GM18907 (cell line): ENCODE data around the gene BOLL.
"Not testable (repeated sequence)": the region's sequence is repeated elsewhere in the genome, so short reads cannot be mapped to it uniquely, and the experiment has no call there.

Source experiments
- ATAC-seq: cut with Tn5 transposase; IDR thresholded peaks from one replicate; pipeline ENCODE4 v1.9.1; 2021; ENCODE audit warnings: mild to moderate bottlenecking, moderate library complexity; ENCODE audit not compliant: unreplicated experiment

Gene BOLL

GRCh38 chr2:197784956-197785941, at the start of gene BOLL:
Gene BOLL (minus strand): TSS chr2:197785319. CDS start chr2:197781850, 3,469 bp downstream.
- no peak for ATAC-seq

GRCh38 chr2:197834771-197835170, 49.7 kb upstream of the BOLL start:
- ATAC-seq = not testable (repeated sequence)

- ATAC-seq = no peak
Observed at GRCh38 chr2:197828464-197829135, 43.5 kb upstream of the BOLL start.

GRCh38 chr2:197827618-197828017, 42.5 kb upstream of the BOLL start:
- ATAC-seq = no peak

GRCh38 chr2:197822333-197822732, 37.2 kb upstream of the BOLL start:
- ATAC-seq = no peak

- ATAC-seq = no peak
Observed at GRCh38 chr2:197821550-197822289, 36.6 kb upstream of the BOLL start.

GRCh38 chr2:197814526-197814925, 29.4 kb upstream of the BOLL start:
- no peak for ATAC-seq

GRCh38 chr2:197813093-197813787, 28.1 kb upstream of the BOLL start:
- ATAC-seq = no peak

GRCh38 chr2:197810491-197810890, 25.4 kb upstream of the BOLL start:
- no peak for ATAC-seq

- no peak for ATAC-seq
Observed at GRCh38 chr2:197810016-197810415, 24.9 kb upstream of the BOLL start.

- no peak for ATAC-seq
Observed at GRCh38 chr2:197809064-197809463, 23.9 kb upstream of the BOLL start.

GRCh38 chr2:197805715-197806633, 20.9 kb upstream of the BOLL start:
- no peak for ATAC-seq

- ATAC-seq = peak; percentile 36
Observed at GRCh38 chr2:197804758-197805714, 19.9 kb upstream of the BOLL start.

GRCh38 chr2:197804049-197804757, 19.1 kb upstream of the BOLL start, which contains the start of gene PLCL1:
Gene PLCL1 (plus strand): TSS chr2:197804593.
- peak; percentile 100 for ATAC-seq

- peak; percentile 41 for ATAC-seq
Observed at GRCh38 chr2:197803033-197803444, 17.9 kb upstream of the BOLL start.

- no peak for ATAC-seq
Observed at GRCh38 chr2:197801033-197801432, 15.9 kb upstream of the BOLL start.

- ATAC-seq = no peak
Observed at GRCh38 chr2:197800091-197800490, 15.0 kb upstream of the BOLL start.

- no peak for ATAC-seq
Observed at GRCh38 chr2:197799068-197799467, 13.9 kb upstream of the BOLL start.
